Trophoblast cell (in vitro differentiated cells and primary cell): ENCODE data around the gene GRID2IP.

Experiments
- DNase-seq, 2 donors: peaks; one replicate each; pipeline ENCODE4 v3.0.0-alpha.2; 2016
- H2AFZ ChIP-seq: 2 replicates; pipeline ENCODE4 v1.6.1; 2013; ENCODE audit warnings: low read length, moderate library complexity, mild to moderate bottlenecking; ENCODE audit not compliant: insufficient read depth, poor library complexity
- H2AK5ac ChIP-seq: 2 replicates; pipeline ENCODE4 v1.6.1; 2013; ENCODE audit warnings: mild to moderate bottlenecking, low read length
- H2BK120ac ChIP-seq: 2 replicates; pipeline ENCODE4 v1.6.1; 2013; ENCODE audit warnings: low read length, mild to moderate bottlenecking, moderate library complexity; ENCODE audit not compliant: insufficient read depth, poor library complexity
- H2BK12ac ChIP-seq: 2 replicates; pipeline ENCODE4 v1.6.1; 2013; ENCODE audit warnings: mild to moderate bottlenecking, low read length, moderate library complexity
- H2BK5ac ChIP-seq: 2 replicates; pipeline ENCODE4 v1.6.1; 2013; ENCODE audit warnings: low read length, low read depth, moderate library complexity, mild to moderate bottlenecking; ENCODE audit not compliant: poor library complexity
- H3K14ac ChIP-seq: 2 replicates; pipeline ENCODE4 v1.6.1; 2013; ENCODE audit warnings: mild to moderate bottlenecking, low read length
- H3K18ac ChIP-seq: 2 replicates; pipeline ENCODE4 v1.6.1; 2013; ENCODE audit warnings: mild to moderate bottlenecking, low read length
- H3K23ac ChIP-seq: 2 replicates; pipeline ENCODE4 v1.6.1; 2013; ENCODE audit warnings: low read length
- H3K27ac ChIP-seq: 2 replicates; pipeline ENCODE4 v1.5.1; 2013; ENCODE audit warnings: low read depth, mild to moderate bottlenecking, inconsistent platforms, low read length, moderate library complexity
- H3K27me3 ChIP-seq: 2 replicates; pipeline ENCODE4 v1.6.1; 2013; ENCODE audit warnings: inconsistent platforms, mild to moderate bottlenecking, low read length, moderate library complexity; ENCODE audit not compliant: insufficient read depth
- H3K36me3 ChIP-seq, 2 experiments: 1 replicate in 1 of 2; 2 replicates in 1 of 2; pipeline ENCODE4 v1.6.1; 2013; ENCODE audit warnings: low read length in 2 of 2, mild to moderate bottlenecking in 2 of 2, moderate library complexity in 1 of 2; ENCODE audit not compliant: insufficient read depth in 2 of 2, control insufficient read depth in 1 of 2
- H3K4ac ChIP-seq: 2 replicates; pipeline ENCODE4 v1.6.1; 2013; ENCODE audit warnings: low read depth, mild to moderate bottlenecking, low read length, moderate library complexity
- H3K4me1 ChIP-seq, 2 experiments: 1 replicate in 1 of 2; 2 replicates in 1 of 2; pipeline ENCODE4 v1.6.1; 2013; ENCODE audit warnings: low read length in 2 of 2, mild to moderate bottlenecking in 2 of 2, moderate library complexity in 1 of 2; ENCODE audit not compliant: insufficient read depth in 2 of 2, control insufficient read depth in 1 of 2
- H3K4me2 ChIP-seq: 2 replicates; pipeline ENCODE4 v1.6.1; 2013; ENCODE audit warnings: inconsistent platforms, mild to moderate bottlenecking, low read length, moderate library complexity
- H3K4me3 ChIP-seq: 2 replicates; pipeline ENCODE4 v1.5.1; 2013; ENCODE audit warnings: mild to moderate bottlenecking, low read depth, low read length, inconsistent platforms
- H3K79me1 ChIP-seq: one replicate; pipeline ENCODE4 v1.6.1; 2013; ENCODE audit warnings: low read length
- H3K79me2 ChIP-seq: 2 replicates; pipeline ENCODE4 v1.6.1; 2013; ENCODE audit warnings: low read length, mild to moderate bottlenecking; ENCODE audit not compliant: control insufficient read depth, insufficient read depth, poor library complexity
- H3K9ac ChIP-seq: 2 replicates; pipeline ENCODE4 v1.6.1; 2013; ENCODE audit warnings: mild to moderate bottlenecking, low read length
- H3K9me3 ChIP-seq: 2 replicates; pipeline ENCODE4 v1.6.1; 2013; ENCODE audit warnings: low read depth, mild to moderate bottlenecking, control low read depth, inconsistent platforms, low read length; ENCODE audit not compliant: insufficient read depth
- H4K12ac ChIP-seq: 2 replicates; pipeline ENCODE4 v1.6.1; 2013; ENCODE audit warnings: low read depth, mild to moderate bottlenecking, low read length, moderate library complexity
- H4K8ac ChIP-seq: 2 replicates; pipeline ENCODE4 v1.6.1; 2013; ENCODE audit warnings: low read depth, mild to moderate bottlenecking, low read length, moderate library complexity
- H4K91ac ChIP-seq: one replicate; pipeline ENCODE4 v1.6.1; 2013; ENCODE audit warnings: low read depth, mild to moderate bottlenecking, low read length, moderate library complexity
- WGBS: extraction: QIAGEN DNeasy Blood & Tissue Kit; methylation state at CpG from one replicate; pipeline ENCODE4 v1.1.7; 2013; ENCODE audit warnings: missing lambda C conversion rate; ENCODE audit not compliant: insufficient read length, insufficient coverage; ENCODE audit errors: extremely low coverage; 5-methylcytosine and 5-hydroxymethylcytosine counted together

Gene GRID2IP

DNA sequence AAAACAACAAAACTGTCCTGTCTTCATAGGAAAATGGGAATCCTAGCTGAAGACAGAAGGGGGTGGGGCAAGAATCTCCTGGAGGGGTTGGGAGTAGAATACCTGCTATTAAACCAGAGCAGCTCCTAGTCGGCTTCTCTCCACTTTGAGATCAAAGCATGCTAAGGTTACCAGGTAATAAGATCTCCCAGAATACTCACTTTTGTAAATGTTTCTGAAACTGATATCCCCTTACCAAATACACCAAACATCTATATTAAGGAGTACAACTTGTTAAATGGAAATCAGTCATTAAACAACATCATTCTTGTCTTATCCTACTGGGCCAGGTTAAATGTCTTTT lies 74.0 kb downstream of the GRID2IP start:
- H3K9me3 ChIP-seq: no peaks in the 10 kb centered on the region
- H3K14ac ChIP-seq: no peak overlapping the region
- H3K4ac ChIP-seq: peak overlapping the region; percentile 77
- no peak overlapping the region for H2AK5ac ChIP-seq
- H4K8ac ChIP-seq: no peak overlapping the region
- H2BK12ac ChIP-seq: no peak overlapping the region
- no peaks in the 10 kb centered on the region for H3K79me1 ChIP-seq
- WGBS: no CpG with 5 or more reads among the region's 1 CpG
- no peak overlapping the region for H2BK120ac ChIP-seq
- H3K4me2 ChIP-seq: no peak overlapping the region
- no peak overlapping the region for H4K12ac ChIP-seq
- H3K4me1 ChIP-seq: peaks cover 3 to 6% of the 10 kb centered on the region in 2 experiments
- H3K36me3 ChIP-seq: peaks cover 23 to 42% of the 10 kb centered on the region in 2 experiments
- no peak overlapping the region for H3K23ac ChIP-seq
- H2BK5ac ChIP-seq: no peak overlapping the region
- no peak overlapping the region for H4K91ac ChIP-seq
- no peaks in the 10 kb centered on the region for H3K27me3 ChIP-seq
- no peak overlapping the region for H3K9ac ChIP-seq
- H3K79me2 ChIP-seq: peaks cover 25% of the 10 kb centered on the region
- DNase-seq: no peak
- H3K27ac ChIP-seq: no peak overlapping the region
- H3K4me3 ChIP-seq: no peak overlapping the region
- no peak overlapping the region for H2AFZ ChIP-seq
- H3K18ac ChIP-seq: no peak overlapping the region

DNA sequence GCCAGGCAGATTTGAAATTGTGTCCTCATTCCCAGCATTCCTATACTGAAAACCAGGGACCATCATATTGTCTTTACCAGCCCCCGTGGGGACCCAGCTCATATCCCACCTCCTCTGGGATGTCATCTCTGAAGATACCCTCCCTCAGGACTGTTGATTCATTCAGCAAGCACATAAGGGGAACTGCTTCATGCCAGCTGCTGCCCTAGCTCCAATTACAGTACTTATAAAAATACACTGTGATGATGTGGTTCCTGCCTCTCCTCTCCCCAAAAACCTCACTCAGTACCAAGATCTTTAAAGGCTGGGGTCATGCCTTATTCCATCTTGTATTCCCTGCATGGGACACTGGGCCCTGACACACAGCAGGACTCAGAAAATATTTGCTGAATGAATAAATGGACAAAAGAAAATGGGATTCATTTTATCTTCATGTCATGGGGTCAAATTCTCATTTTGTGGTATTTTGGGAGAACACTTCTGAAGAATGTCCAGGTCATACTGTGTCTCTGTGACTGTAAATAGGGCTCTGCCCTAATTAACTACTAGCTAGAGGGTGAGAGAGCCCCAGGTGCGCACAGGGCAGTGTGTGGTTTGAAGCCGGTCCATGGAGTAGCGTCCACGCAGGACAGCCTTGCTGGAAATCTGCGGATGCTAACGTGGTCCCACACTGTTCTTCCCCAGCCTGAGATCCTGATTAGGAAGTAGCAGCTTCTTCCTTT lies 74.5 kb downstream of the GRID2IP start:
- H2BK120ac ChIP-seq: no peak overlapping the region
- H3K4ac ChIP-seq: peak overlapping the region; percentile 77

DNA sequence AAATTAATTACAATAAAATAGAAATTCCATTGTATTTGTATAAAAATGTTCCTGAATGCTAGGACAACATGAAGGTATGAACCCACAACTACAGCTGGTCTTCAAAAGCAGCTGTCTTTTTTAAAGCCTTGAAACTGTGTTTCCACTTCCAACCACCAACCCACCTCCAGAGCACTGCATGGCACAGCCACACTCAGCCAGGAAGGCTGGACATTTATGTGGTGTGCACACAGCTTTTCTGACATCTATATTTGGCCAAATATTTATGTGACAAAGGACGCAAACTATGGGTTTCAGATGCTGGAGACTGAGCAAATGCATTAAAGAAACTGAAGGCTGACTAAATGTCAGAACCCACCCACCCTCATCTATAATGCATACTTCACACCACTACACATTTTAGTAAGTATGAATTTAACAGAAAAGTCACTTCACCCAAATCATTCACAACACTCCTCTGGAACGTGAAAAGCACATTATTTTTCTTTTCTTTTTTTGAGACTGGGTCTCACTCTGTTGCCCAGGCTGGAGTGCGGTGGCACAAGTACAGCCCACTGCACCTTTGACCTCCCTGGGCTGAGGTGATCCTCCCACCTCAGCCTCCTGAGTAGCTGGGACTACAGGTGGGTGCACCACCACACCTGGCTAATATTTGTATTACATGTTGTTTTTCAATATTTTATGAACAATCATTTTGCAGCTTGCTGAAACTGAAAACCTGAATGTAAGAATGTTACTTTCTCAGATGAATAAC lies 75.7 kb downstream of the GRID2IP start:
- no peak overlapping the region for H3K9ac ChIP-seq
- peaks cover 24 to 50% of the 10 kb centered on the region in 2 experiments for H3K36me3 ChIP-seq
- H2AFZ ChIP-seq: no peak overlapping the region
- no CpG with 5 or more reads among the region's 3 CpGs for WGBS
- H4K91ac ChIP-seq: no peak overlapping the region
- H4K8ac ChIP-seq: no peak overlapping the region
- peaks cover 23% of the 10 kb centered on the region for H3K79me2 ChIP-seq
- H2BK5ac ChIP-seq: no peak overlapping the region
- no peak for DNase-seq
- no peak overlapping the region for H3K23ac ChIP-seq
- H2BK12ac ChIP-seq: no peak overlapping the region
- H3K27ac ChIP-seq: no peak overlapping the region
- H3K14ac ChIP-seq: no peak overlapping the region
- no peaks in the 10 kb centered on the region for H3K27me3 ChIP-seq
- no peak overlapping the region for H3K4me3 ChIP-seq
- H3K4me1 ChIP-seq: peaks cover 3 to 4% of the 10 kb centered on the region in 2 experiments
- no peak overlapping the region for H3K18ac ChIP-seq
- H4K12ac ChIP-seq: no peak overlapping the region
- H2BK120ac ChIP-seq: no peak overlapping the region
- H3K4me2 ChIP-seq: no peak overlapping the region
- H3K4ac ChIP-seq: peak overlapping the region; percentile 81
- no peaks in the 10 kb centered on the region for H3K9me3 ChIP-seq
- H3K79me1 ChIP-seq: no peaks in the 10 kb centered on the region
- no peak overlapping the region for H2AK5ac ChIP-seq

More for the DNA sequence above, 74.5 kb downstream of the GRID2IP start:
- Histone ChIP-seq H3K23ac (no peak overlapping the region), H3K9me3 (no peaks in the 10 kb centered on the region), H3K4me3 (no peak overlapping the region), H3K18ac (no peak overlapping the region), H4K91ac (no peak overlapping the region), H4K12ac (no peak overlapping the region), H3K27ac (no peak overlapping the region), H3K27me3 (no peaks in the 10 kb centered on the region), H2AFZ (no peak overlapping the region), H3K4me2 (no peak overlapping the region), H3K4me1 (peaks cover 3 to 4% of the 10 kb centered on the region in 2 experiments), H4K8ac (no peak overlapping the region), H2BK5ac (no peak overlapping the region), H2BK12ac (no peak overlapping the region), H3K9ac (no peak overlapping the region), H3K79me1 (no peaks in the 10 kb centered on the region), H3K79me2 (peaks cover 23% of the 10 kb centered on the region), H2AK5ac (no peak overlapping the region), H3K14ac (no peak overlapping the region), H3K36me3 (peaks cover 28 to 47% of the 10 kb centered on the region in 2 experiments)
- DNase-seq: no peak
- no CpG with 5 or more reads among the region's 7 CpGs for WGBS

DNA sequence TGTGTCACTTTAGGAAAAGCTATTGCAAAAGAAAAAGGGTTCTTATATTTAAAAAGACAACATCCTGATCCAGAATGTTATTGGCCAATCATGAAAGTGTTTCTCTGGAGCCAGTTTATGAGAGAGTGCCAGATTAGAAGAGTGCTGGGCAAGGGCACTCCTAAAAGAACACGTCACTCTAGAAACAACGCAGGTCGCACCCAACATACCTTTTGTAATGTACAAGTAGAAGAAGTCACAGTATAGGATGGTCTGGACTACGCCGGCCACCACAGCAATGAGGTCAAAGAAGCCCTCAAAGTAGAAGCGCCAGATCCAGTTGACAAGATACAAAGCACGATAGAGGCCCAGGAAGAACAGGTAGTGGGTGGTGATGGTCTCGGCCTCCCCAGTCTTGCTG lies 85.4 kb downstream of the GRID2IP start:
- no peak overlapping the region for H3K27ac ChIP-seq
- no peak overlapping the region for H2BK5ac ChIP-seq
- no peak overlapping the region for H3K4me3 ChIP-seq
- WGBS: no CpG with 5 or more reads among the region's 8 CpGs
- no peak overlapping the region for H3K18ac ChIP-seq
- no peak overlapping the region for H2AFZ ChIP-seq
- H3K4me1 ChIP-seq: no peaks in the 10 kb centered on the region
- H4K8ac ChIP-seq: no peak overlapping the region
- no peak overlapping the region for H3K4ac ChIP-seq
- H3K79me2 ChIP-seq: no peaks in the 10 kb centered on the region
- H3K27me3 ChIP-seq: no peaks in the 10 kb centered on the region
- H3K79me1 ChIP-seq: no peaks in the 10 kb centered on the region
- no peak for DNase-seq
- H3K4me2 ChIP-seq: no peak overlapping the region
- peaks cover 59 to 71% of the 10 kb centered on the region in 2 experiments for H3K36me3 ChIP-seq
- no peak overlapping the region for H3K23ac ChIP-seq
- H3K14ac ChIP-seq: no peak overlapping the region
- H3K9ac ChIP-seq: no peak overlapping the region
- H2BK12ac ChIP-seq: no peak overlapping the region
- H4K12ac ChIP-seq: no peak overlapping the region
- no peak overlapping the region for H2AK5ac ChIP-seq
- H4K91ac ChIP-seq: no peak overlapping the region
- H3K9me3 ChIP-seq: peaks cover 5% of the 10 kb centered on the region
- H2BK120ac ChIP-seq: no peak overlapping the region
